PFSK-1 (cell line): Measurements from ENCODE around the gene IGF2BP1.

ENCODE experiments used
- POLR2AphosphoS5 ChIP-seq: IDR thresholded peaks from 2 replicates; pipeline ENCODE4 v1.6.1; 2012; ENCODE audit warnings: low read depth, mild to moderate bottlenecking, control low read depth, low read length, moderate library complexity
- REST ChIP-seq, 2 experiments: IDR thresholded peaks; 2 replicates each; pipeline versions ENCODE4 v1.6.1 to v1.8.0; 2011 to 2012; ENCODE audit warnings: low read depth in 2 of 2, low read length in 2 of 2, control low read depth in 1 of 2, inconsistent platforms in 1 of 2, mild to moderate bottlenecking in 1 of 2, moderate library complexity in 1 of 2; ENCODE audit not compliant: insufficient read depth in 1 of 2
- SIN3A ChIP-seq: IDR thresholded peaks from 2 replicates; pipeline ENCODE4 v1.6.1; 2012; ENCODE audit warnings: mild to moderate bottlenecking, low read length, moderate library complexity, borderline replicate concordance; ENCODE audit not compliant: insufficient read depth
- TAF1 ChIP-seq: IDR thresholded peaks from 2 replicates; pipeline ENCODE4 v1.6.1; 2012; ENCODE audit warnings: low read length, control low read depth, borderline replicate concordance; ENCODE audit not compliant: insufficient read depth

- TF ChIP-seq POLR2AphosphoS5 (no peak), TAF1 (no peak), REST (IDR thresholded peaks at IDR 0.05; ENCODE audit: insufficient read depth in 1 of 2, low read depth in 2 of 2, low read length in 2 of 2) (no peak), SIN3A (no peak)
Observed at GRCh38 chr17:49022391-49022941, 25.3 kb downstream of the IGF2BP1 start.
